ENCODE data around the gene PANK4. TPM values are rescaled to one million over a fixed set of nuclear protein-coding genes. Genes with fewer than 3 reads are reported as not detected.

The PANK4 gene
- polyA plus RNA-seq, 1 donor (not counting 4 experiments of a cell fraction or from before 2014, with no cell fraction given), result 14.5 TPM

GRCh38 chr1:2476061-2476999, 50.1 kb downstream of the PANK4 start, which contains the start of gene PLCH2:
Gene PLCH2 (plus strand): TSS chr1:2476289. CDS start chr1:2476589, 300 bp downstream.
- H3K9me3 ChIP-seq (ENCODE audit: control insufficient read depth, low read depth, low read length), result no peaks in the 10 kb centered on the region
- FAIRE-seq, result no peak
- H3K27me3 ChIP-seq (ENCODE audit: control insufficient read depth, extremely low read depth, insufficient read depth, low read length), result no peaks in the 10 kb centered on the region
- peaks cover 14% of the 10 kb centered on the region for H3K4me1 ChIP-seq (ENCODE audit: control insufficient read depth, extremely low read depth, insufficient read depth, low read length)
- DNase-seq (ENCODE audit: low read depth, low spot score), result no peak
- no peak within 1 kb of the TSS for H3K27ac ChIP-seq (ENCODE audit: control insufficient read depth, insufficient read depth, low read length)
- no peaks in the 10 kb centered on the region for H3K9me1 ChIP-seq (ENCODE audit: control insufficient read depth, extremely low read depth, insufficient read depth, low read length)
- no peak within 1 kb of the TSS for H3K4me2 ChIP-seq (ENCODE audit: control insufficient read depth, extremely low read depth, insufficient read depth, low read depth, low read length)
- H3K36me3 ChIP-seq (ENCODE audit: control insufficient read depth in 2 of 2, extremely low read depth in 1 of 2, insufficient read depth in 2 of 2, low read length in 2 of 2), result peaks cover 7 to 14% of the 10 kb centered on the region in 2 experiments
- no peak within 1 kb of the TSS for H3K4me3 ChIP-seq (ENCODE audit: control insufficient read depth in 2 of 3, extremely low read depth in 1 of 3, insufficient read depth in 2 of 3, low read depth in 1 of 3, low read length in 3 of 3)
- dilution Hi-C loops (cut with MboI; ENCODE audit: extremely low pct_ligation_motif_present, low sequenced_read_pairs), result no loop called here
- TF ChIP-seq CTCF (optimal IDR thresholded peaks at IDR 0.05 in 1 of 3, IDR thresholded peaks at IDR 0.05 in 1 of 3, conservative IDR thresholded peaks at IDR 0.05 in 1 of 3; ENCODE audit: extremely low read depth in 1 of 3, insufficient read depth in 2 of 3, low read length in 3 of 3), result no peak
- no peak for TF ChIP-seq EZH2 (IDR thresholded peaks at IDR 0.05; ENCODE audit: low read length)
- peaks cover 71% of the 10 kb centered on the region for H3K79me2 ChIP-seq (ENCODE audit: control insufficient read depth, insufficient read depth, low read length)
- H2AFZ ChIP-seq (ENCODE audit: control insufficient read depth, low read length), result no peak within 1 kb of the TSS
- H4K20me1 ChIP-seq (ENCODE audit: control insufficient read depth, extremely low read depth, insufficient read depth, low read length), result peaks cover 42% of the 10 kb centered on the region
- no peak within 1 kb of the TSS for H3K9ac ChIP-seq (ENCODE audit: control insufficient read depth, extremely low read depth, insufficient read depth, low read length)

- Histone ChIP-seq H3K9me1 (ENCODE audit: control insufficient read depth, extremely low read depth, insufficient read depth, low read length) (no peaks in the 10 kb centered on the region), H4K20me1 (ENCODE audit: control insufficient read depth, extremely low read depth, insufficient read depth, low read length) (peaks cover 35% of the 10 kb centered on the region), H3K4me2 (ENCODE audit: control insufficient read depth, extremely low read depth, insufficient read depth, low read depth, low read length) (no peak overlapping the region), H3K79me2 (ENCODE audit: control insufficient read depth, insufficient read depth, low read length) (peaks cover 75% of the 10 kb centered on the region), H2AFZ (ENCODE audit: control insufficient read depth, low read length) (no peak overlapping the region), H3K9ac (ENCODE audit: control insufficient read depth, extremely low read depth, insufficient read depth, low read length) (no peak overlapping the region), H3K27ac (ENCODE audit: control insufficient read depth, insufficient read depth, low read length) (no peak overlapping the region), H3K4me3 (ENCODE audit: control insufficient read depth in 2 of 3, extremely low read depth in 1 of 3, insufficient read depth in 2 of 3, low read depth in 1 of 3, low read length in 3 of 3) (no peak overlapping the region), H3K9me3 (ENCODE audit: control insufficient read depth, low read depth, low read length) (no peaks in the 10 kb centered on the region), H3K4me1 (ENCODE audit: control insufficient read depth, extremely low read depth, insufficient read depth, low read length) (peaks cover 6% of the 10 kb centered on the region), H3K36me3 (ENCODE audit: control insufficient read depth in 2 of 2, extremely low read depth in 1 of 2, insufficient read depth in 2 of 2, low read length in 2 of 2) (peaks cover 7 to 9% of the 10 kb centered on the region in 2 experiments), H3K27me3 (ENCODE audit: control insufficient read depth, extremely low read depth, insufficient read depth, low read length) (no peaks in the 10 kb centered on the region)
- no peak for DNase-seq (ENCODE audit: low read depth, low spot score)
- no peak for TF ChIP-seq EZH2 (IDR thresholded peaks at IDR 0.05; ENCODE audit: low read length)
- no peak for TF ChIP-seq CTCF (optimal IDR thresholded peaks at IDR 0.05 in 1 of 3, IDR thresholded peaks at IDR 0.05 in 1 of 3, conservative IDR thresholded peaks at IDR 0.05 in 1 of 3; ENCODE audit: extremely low read depth in 1 of 3, insufficient read depth in 2 of 3, low read length in 3 of 3)
- no peak for FAIRE-seq
- dilution Hi-C loops (cut with MboI; ENCODE audit: extremely low pct_ligation_motif_present, low sequenced_read_pairs), result no loop called here
These were observed 50.8 kb downstream of the PANK4 start for GRCh38 chr1:2475571-2475970.

Measured in keratinocyte (primary cell).